B cell (primary cell): ENCODE measurements around the gene PARD3B. TPM values are rescaled to one million over a fixed set of nuclear protein-coding genes. Genes with fewer than 3 reads are reported as not detected.

Source experiments
- ATAC-seq: fragments of 200-7000 bp; cut with Tn5 transposase; one replicate; pipeline ENCODE4 v1.10.0; 2021; ENCODE audit warnings: low read depth, mild to moderate bottlenecking, moderate number of reproducible peaks, moderate library complexity
- CTCF ChIA-PET: fragments of 350-600 bp; sonication (Branson Sonifier 250); formaldehyde crosslinking; loops from one replicate; lab custom pipeline; 2021; ENCODE audit warnings: antibody characterized with exemption, inconsistent platforms; lab: Charles Lee
- POLR2A ChIA-PET: fragments of 350-600 bp; sonication (Branson Sonifier 250); formaldehyde crosslinking; loops from one replicate; lab custom pipeline; 2021; ENCODE audit warnings: antibody characterized with exemption; lab: Charles Lee
- DNase-seq: peaks from one replicate; pipeline ENCODE4 v3.0.0; 2013
- H2AFZ ChIP-seq: 2 replicates; pipeline ENCODE4 v1.6.1; 2012; ENCODE audit warnings: mild to moderate bottlenecking, low read depth, low read length; ENCODE audit not compliant: insufficient read depth, poor library complexity, severe bottlenecking
- H3K27ac ChIP-seq, 2 donors: 1 replicate in 1 of 2; 2 replicates in 1 of 2; pipeline ENCODE4 v1.5.1; 2012 to 2013; ENCODE audit warnings: low read length in 2 of 2, mild to moderate bottlenecking in 2 of 2, moderate library complexity in 1 of 2
- H3K27me3 ChIP-seq, 4 experiments: fragments of 200-600 bp in 1 of 4; sonication (generic) in 1 of 4; replicated peaks in 1 of 4; 1 replicate in 2 of 4; 2 replicates in 2 of 4; pipeline versions ENCODE4 v1.6.1 to v1.7.0; 2013 to 2016; ENCODE audit warnings: low read length in 3 of 4, mild to moderate bottlenecking in 2 of 4, mixed read lengths in 1 of 4, moderate library complexity in 1 of 4; ENCODE audit not compliant: insufficient read depth in 4 of 4, control insufficient read depth in 3 of 4; ENCODE audit errors: control extremely low read depth in 1 of 4
- H3K36me3 ChIP-seq, 2 experiments: replicated peaks in 1 of 2; 1 replicate in 1 of 2; 2 replicates in 1 of 2; pipeline versions ENCODE4 v1.6.1 to v1.7.1; 2013; ENCODE audit warnings: low read length in 1 of 2; ENCODE audit not compliant: insufficient read depth in 2 of 2, control insufficient read depth in 1 of 2; ENCODE audit errors: control extremely low read depth in 1 of 2, extremely low read depth in 1 of 2
- H3K4me1 ChIP-seq, 2 donors: fragments of 200-600 bp in 1 of 2; sonication (generic) in 1 of 2; 1 replicate in 1 of 2; 2 replicates in 1 of 2; pipeline versions ENCODE4 v1.5.1 to v1.6.1; 2013 to 2017; ENCODE audit warnings: low read length in 2 of 2; ENCODE audit not compliant: control insufficient read depth in 2 of 2, insufficient read depth in 2 of 2
- H3K4me2 ChIP-seq: replicated peaks from 2 replicates; pipeline ENCODE3; 2012; ENCODE audit warnings: mild to moderate bottlenecking, low read depth, low read length; ENCODE audit not compliant: poor library complexity, severe bottlenecking
- H3K4me3 ChIP-seq, 5 experiments: fragments of 200-600 bp in 1 of 5; sonication (generic) in 1 of 5; 1 replicate in 3 of 5; 2 replicates in 2 of 5; pipeline versions ENCODE4 v1.5.1 to v1.7.0; 2011 to 2016; ENCODE audit warnings: low read length in 4 of 5, mild to moderate bottlenecking in 4 of 5, low read depth in 2 of 5, control low read depth in 1 of 5, moderate library complexity in 1 of 5; ENCODE audit not compliant: insufficient read depth in 1 of 5; ENCODE audit errors: control extremely low read depth in 1 of 5, extremely low read depth in 1 of 5
- H3K79me2 ChIP-seq: fragments of 200-600 bp; sonication (generic); one replicate; pipeline ENCODE4 v1.6.0; 2016; ENCODE audit warnings: low read length; ENCODE audit not compliant: control insufficient read depth, insufficient read depth
- H3K9ac ChIP-seq: fragments of 200-600 bp; sonication (generic); 2 replicates; pipeline ENCODE4 v1.6.1; 2017; ENCODE audit warnings: mild to moderate bottlenecking, low read length, moderate library complexity
- H3K9me3 ChIP-seq, 3 donors: one replicate each; pipeline versions ENCODE4 v1.6.1 to v1.7.1; 2013; ENCODE audit warnings: low read length in 2 of 3; ENCODE audit not compliant: control insufficient read depth in 2 of 3, insufficient read depth in 1 of 3; ENCODE audit errors: control extremely low read depth in 1 of 3
- H4K20me1 ChIP-seq: 2 replicates; pipeline ENCODE4 v1.6.0; 2012; ENCODE audit warnings: mild to moderate bottlenecking, low read length; ENCODE audit not compliant: insufficient read depth, control insufficient read depth, poor library complexity, severe bottlenecking
- H3K27ac Mint-ChIP-seq: one replicate; pipeline ENCODE4 v1.8.0; 2021; ENCODE audit warnings: mixed read lengths
- H3K27me3 Mint-ChIP-seq: one replicate; pipeline ENCODE4 v1.8.0; 2021; ENCODE audit warnings: mixed read lengths
- H3K4me1 Mint-ChIP-seq: one replicate; pipeline ENCODE4 v1.8.0; 2021; ENCODE audit warnings: mixed read lengths
- H3K4me3 Mint-ChIP-seq: one replicate; pipeline ENCODE4 v1.8.0; 2021; ENCODE audit warnings: mixed read lengths
- H3K9me3 Mint-ChIP-seq: one replicate; pipeline ENCODE4 v1.8.0; 2022; ENCODE audit warnings: mixed read lengths; ENCODE audit not compliant: insufficient read depth
- EZH2 ChIP-seq: IDR thresholded peaks from 2 replicates; pipeline ENCODE4 v1.6.1; 2012; ENCODE audit warnings: borderline replicate concordance, low read depth, mild to moderate bottlenecking, moderate library complexity, low read length; ENCODE audit not compliant: insufficient read depth, poor library complexity, severe bottlenecking
- WGBS: methylation state at CpG from one replicate; pipeline ENCODE4 v1.1.5; 2013; ENCODE audit warnings: missing lambda C conversion rate; ENCODE audit not compliant: insufficient coverage; 5-methylcytosine and 5-hydroxymethylcytosine counted together
- intact Hi-C: fragments of 100-400 bp; cut with micrococcal nuclease; formaldehyde crosslinking; loops from one replicate; pipeline ENCODE4 v1.10.0; 2022
- polyA plus RNA-seq: library from polyadenylated mRNA; depleted of rRNA; stranded (reverse); fragments of >200 nt; gene quantifications from 2 replicates; pipeline ENCODE4 v1.2.3, GENCODE V29; 2012
- total RNA-seq, 2 donors: library from RNA; stranded (reverse); fragments of 120-200 nt in 1 of 2; gene quantifications; 1 replicate in 1 of 2; 2 replicates in 1 of 2; pipeline versions ENCODE4 v1.2.3 to v1.2.4, GENCODE V29; 2013 to 2022
- TF ChIP-seq, protein P1 (sequence below): fragments of 200-600 bp; IDR thresholded peaks from one replicate; pipeline ENCODE4 v1.8.0; 2022; ENCODE audit warnings: antibody characterized with exemption, mild to moderate bottlenecking

PARD3B gene
- total and polyA plus RNA-seq, 2 donors (not counting 1 experiment from before 2014, with no cell fraction given), result not detected

DNA sequence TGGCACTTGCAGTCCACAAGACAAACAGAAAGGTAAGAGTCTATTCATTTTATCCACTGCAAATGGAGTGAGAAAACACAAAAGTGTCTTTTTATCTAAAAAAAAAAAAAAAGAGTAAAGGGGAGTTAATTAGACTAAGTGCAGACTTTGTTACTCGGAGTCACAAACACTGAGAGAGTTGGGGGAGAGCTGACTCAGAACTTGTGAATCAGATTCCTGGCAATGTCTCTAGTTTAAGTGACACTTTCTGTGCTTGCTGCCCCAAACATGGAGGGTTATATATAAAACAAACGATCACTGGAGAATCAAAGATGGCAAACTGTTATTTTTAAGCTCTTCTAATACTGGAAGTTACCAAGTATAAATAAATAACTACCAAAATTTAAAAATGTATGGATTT lies 631.3 kb downstream of the PARD3B start:
- no peak overlapping the region for H3K4me3 ChIP-seq
- CTCF ChIA-PET, result no interaction called here
- 100% methylated on average over 1 of the region's 2 CpGs for WGBS
- Mint-ChIP-seq H3K9me3 (no peaks in the 10 kb centered on the region), H3K4me1 (no peaks in the 10 kb centered on the region), H3K4me3 (no peak overlapping the region), H3K27ac (no peak overlapping the region), H3K27me3 (no peaks in the 10 kb centered on the region)
- no peak overlapping the region for H2AFZ ChIP-seq
- POLR2A ChIA-PET, result no interaction called here
- intact Hi-C loops, result no loop called here
- H3K9ac ChIP-seq, result no peak overlapping the region
- no peak overlapping the region for H3K4me2 ChIP-seq
- TF ChIP-seq, protein P1, sequence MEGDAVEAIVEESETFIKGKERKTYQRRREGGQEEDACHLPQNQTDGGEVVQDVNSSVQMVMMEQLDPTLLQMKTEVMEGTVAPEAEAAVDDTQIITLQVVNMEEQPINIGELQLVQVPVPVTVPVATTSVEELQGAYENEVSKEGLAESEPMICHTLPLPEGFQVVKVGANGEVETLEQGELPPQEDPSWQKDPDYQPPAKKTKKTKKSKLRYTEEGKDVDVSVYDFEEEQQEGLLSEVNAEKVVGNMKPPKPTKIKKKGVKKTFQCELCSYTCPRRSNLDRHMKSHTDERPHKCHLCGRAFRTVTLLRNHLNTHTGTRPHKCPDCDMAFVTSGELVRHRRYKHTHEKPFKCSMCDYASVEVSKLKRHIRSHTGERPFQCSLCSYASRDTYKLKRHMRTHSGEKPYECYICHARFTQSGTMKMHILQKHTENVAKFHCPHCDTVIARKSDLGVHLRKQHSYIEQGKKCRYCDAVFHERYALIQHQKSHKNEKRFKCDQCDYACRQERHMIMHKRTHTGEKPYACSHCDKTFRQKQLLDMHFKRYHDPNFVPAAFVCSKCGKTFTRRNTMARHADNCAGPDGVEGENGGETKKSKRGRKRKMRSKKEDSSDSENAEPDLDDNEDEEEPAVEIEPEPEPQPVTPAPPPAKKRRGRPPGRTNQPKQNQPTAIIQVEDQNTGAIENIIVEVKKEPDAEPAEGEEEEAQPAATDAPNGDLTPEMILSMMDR, result no peak
- TF ChIP-seq EZH2, result no peak
- H3K27ac ChIP-seq, result no peak overlapping the region
- H3K27me3 ChIP-seq, result no peaks in the 10 kb centered on the region
- no peaks in the 10 kb centered on the region for H3K79me2 ChIP-seq
- H4K20me1 ChIP-seq, result no peaks in the 10 kb centered on the region
- H3K9me3 ChIP-seq, result no peaks in the 10 kb centered on the region
- no peaks in the 10 kb centered on the region for H3K4me1 ChIP-seq
- ATAC-seq, result no peak
- no peak for DNase-seq
- H3K36me3 ChIP-seq, result no peaks in the 10 kb centered on the region

DNA sequence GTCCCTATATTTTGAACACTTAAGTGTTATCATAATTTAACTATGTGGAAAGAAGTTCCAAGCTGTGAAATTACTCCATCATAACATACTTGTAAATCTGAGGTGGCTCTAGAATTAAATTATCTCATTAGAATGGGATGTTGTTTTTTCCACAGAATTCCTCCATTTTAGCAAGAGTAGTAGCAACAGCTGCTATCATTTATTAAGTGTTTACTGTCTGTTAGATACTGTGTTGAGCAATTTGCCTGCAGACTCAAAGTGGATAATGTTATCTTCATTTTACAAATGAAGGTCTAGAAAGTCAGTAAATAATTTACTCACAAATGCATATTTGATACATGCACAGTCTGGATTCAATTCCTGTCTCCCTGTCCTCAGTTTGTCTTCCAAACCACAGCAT lies 632.3 kb downstream of the PARD3B start:
- DNase-seq (no peak), ATAC-seq (no peak)
- Histone ChIP-seq H2AFZ (no peak overlapping the region), H3K9ac (no peak overlapping the region), H4K20me1 (no peaks in the 10 kb centered on the region), H3K4me3 (no peak overlapping the region), H3K9me3 (no peaks in the 10 kb centered on the region), H3K36me3 (no peaks in the 10 kb centered on the region), H3K4me1 (no peaks in the 10 kb centered on the region), H3K4me2 (no peak overlapping the region), H3K79me2 (no peaks in the 10 kb centered on the region), H3K27ac (no peak overlapping the region), H3K27me3 (no peaks in the 10 kb centered on the region)
- Mint-ChIP-seq H3K27ac (no peak overlapping the region), H3K4me3 (no peak overlapping the region), H3K27me3 (no peaks in the 10 kb centered on the region), H3K9me3 (no peaks in the 10 kb centered on the region), H3K4me1 (no peaks in the 10 kb centered on the region)
- TF ChIP-seq EZH2, result no peak
- TF ChIP-seq, protein P1, result no peak
- CTCF ChIA-PET, result no interaction called here
- POLR2A ChIA-PET, result no interaction called here
- intact Hi-C loops, result no loop called here
